NCI-H2081 treated with DMSO at 0.1 percent for 48 hours (cell line): ENCODE data around the gene PIK3C2G.

Source experiments
- DNase-seq: peaks from one replicate; lab custom pipeline; 2025; lab: John Stamatoyannopoulos, UW

The PIK3C2G gene

DNA sequence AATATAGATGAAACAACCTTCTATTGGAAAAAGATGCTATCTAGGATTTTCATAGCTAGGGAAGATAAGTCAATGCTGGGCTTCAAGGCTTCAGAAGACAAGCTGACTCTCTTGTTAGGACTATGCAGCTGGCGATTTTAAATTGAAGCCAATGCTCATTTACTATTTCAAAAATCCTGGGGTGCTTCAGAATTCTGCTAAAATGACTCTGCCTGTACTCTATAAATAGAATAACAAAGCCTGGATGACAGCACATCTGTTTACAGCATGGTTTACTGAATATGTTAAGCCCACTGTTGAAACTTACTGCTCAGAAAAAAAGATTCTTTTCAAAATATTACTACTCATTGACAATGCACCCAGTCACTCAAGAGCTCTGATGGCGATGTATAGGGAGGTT lies 155.1 kb downstream of the PIK3C2G start:
- no peak for DNase-seq

DNA sequence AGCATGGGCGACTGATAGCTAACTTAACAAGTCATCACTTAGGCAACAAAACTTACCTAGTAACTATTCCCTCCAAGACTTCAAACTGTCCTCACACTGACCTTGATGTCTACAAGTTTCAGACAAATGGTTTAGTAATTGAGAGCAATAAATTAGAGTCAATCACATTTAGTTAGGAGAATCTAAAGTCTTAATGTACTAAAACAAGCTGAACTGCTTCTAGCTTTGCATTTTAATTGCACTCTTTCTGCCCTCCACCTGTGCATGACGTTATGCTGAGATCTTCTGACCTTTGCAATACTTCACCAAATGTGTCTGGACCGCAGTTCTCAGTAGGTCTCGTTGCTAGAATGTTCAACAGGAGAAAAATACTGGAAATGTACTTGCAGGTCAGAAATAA lies 158.0 kb downstream of the PIK3C2G start:
- no peak for DNase-seq

DNA sequence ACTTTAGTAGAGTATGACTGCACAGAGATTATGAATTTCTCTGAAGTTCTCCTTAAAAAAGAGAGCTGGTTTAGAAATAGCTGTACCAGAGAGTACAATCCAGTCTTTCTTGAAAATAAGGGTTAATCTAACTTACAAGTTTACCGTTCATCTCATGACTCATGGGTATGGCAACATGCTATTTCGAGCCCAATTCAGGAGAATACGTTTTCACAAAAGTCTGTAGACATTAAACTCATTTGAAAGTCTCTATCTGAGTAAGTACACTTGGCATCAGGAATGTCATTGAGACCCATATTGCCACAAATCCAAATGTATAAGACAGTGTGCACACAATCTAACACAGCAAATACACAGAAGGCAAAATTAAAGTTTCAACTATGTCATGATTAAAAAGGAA lies 160.5 kb downstream of the PIK3C2G start:
- no peak for DNase-seq

DNA sequence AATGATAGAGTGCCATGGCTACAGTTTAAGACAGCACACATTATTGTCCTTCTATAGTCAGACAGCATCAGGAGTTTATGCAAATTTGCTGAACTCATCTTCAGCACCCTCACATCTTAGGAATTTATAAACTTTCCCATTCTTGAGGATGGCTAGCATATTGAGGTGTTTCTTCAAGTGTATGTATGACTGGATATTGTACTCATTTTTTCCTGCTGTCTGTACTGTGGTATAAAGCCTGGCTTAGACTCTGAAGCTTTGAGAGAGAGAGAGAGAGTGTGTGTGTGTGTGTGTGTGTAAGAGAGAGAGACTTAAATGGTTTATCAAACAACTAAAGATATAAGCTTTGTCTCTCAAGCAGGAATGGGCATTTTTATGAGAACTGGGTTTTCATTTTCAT lies 161.6 kb downstream of the PIK3C2G start:
- DNase-seq = no peak

DNA sequence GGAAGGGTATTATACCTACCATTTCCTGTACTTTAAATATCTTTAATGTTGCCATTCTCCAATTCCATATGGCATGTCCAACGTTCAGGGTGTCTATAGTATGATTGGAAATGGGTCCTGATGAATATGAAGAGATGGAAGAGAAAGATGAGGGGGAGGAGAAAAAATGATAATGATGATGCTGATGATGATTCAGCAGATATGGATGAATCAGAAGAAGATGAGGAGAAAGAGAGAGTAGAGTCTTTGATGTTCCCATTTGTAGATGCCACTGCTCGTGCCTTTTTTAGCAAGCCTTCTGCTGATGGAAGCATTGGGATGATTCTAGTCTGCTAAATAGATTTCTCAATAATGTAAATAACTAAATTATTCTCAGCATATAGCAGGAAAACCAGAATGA lies 163.5 kb downstream of the PIK3C2G start:
- DNase-seq = no peak

DNA sequence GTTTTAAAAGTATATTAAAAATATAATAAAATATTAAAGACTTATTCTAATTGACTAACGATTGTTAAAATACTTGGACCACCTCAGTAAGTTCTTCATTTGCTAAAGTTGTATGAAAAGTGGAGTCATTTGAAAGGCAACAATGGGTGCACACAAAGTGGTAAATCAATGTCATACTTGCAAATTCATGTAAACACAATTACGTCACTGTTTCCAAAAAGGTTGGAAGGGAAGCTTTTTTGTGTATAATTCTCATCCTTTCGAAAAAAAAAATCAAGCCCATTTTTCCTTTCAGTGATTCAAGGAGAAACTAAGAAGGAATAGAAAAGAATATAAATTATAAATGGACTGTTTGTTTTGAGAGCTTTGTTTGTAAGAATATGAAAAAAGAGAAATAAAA lies 166.2 kb downstream of the PIK3C2G start:
- no peak for DNase-seq

DNA sequence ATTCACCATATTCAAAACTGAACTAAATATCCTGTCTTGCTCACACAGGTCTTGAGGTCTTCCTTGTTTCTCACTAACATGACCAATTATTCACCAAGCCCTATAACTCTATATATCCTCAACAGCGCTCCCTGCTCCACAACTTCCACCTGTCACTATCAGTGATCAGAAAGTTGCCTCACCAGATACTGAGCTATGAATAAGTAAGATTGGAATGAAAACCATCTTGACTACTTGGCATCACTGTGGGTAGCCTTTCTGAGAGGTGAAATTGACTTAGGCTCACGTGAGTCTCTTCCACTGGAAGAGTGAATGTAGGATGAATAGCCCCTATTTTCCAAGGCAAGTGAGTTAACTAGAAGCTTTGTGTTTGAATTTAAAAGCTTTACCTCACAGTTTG lies 167.1 kb downstream of the PIK3C2G start:
- DNase-seq = no peak

DNA sequence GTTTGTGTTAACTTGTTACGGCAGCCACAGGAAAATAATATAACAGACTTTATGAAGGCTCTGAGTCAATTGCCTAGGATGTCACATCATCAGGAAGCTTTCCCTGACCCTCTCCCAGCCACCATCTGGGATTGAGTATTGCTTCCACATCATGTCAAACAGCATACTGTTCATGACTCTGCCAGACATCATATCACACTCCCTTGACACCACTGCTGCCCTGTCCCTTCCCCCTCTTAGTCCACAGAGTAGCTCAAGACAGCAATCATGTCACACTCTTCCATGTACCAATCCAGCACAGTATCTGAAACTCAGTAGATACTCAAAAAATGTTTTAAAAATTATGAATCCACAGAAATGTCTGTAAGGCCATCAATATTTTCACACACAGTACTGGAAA lies 168.0 kb downstream of the PIK3C2G start:
- DNase-seq = no peak

DNA sequence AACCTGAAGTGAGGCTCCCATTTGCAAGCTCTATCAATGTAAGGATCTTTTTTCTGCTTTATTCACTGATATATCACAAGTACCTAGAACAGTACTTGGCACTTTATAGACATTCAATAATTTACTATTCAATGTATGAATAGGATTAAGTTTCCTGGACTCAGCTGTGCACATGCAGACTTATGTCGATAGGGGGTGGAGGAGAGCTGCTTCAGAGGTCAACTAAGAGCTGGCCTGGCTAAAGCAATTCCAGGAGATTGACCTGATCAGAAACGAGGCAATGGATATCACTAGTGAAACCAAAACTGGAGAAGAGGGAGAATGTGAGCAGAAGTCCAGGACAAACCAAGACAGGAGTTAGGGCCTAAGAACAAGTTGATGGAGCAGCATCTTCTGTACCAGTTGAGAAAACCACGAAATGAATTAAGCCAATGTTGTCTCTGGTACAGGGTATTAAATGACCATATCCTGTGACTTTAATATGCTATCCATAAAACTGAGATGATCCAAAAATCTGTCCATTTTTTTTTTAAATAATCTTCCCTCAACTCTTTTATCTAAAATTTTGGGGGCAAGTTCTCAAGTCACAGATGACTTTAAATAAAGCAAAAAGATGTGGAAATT lies 169.2 kb downstream of the PIK3C2G start:
- DNase-seq = peak; percentile 21

DNA sequence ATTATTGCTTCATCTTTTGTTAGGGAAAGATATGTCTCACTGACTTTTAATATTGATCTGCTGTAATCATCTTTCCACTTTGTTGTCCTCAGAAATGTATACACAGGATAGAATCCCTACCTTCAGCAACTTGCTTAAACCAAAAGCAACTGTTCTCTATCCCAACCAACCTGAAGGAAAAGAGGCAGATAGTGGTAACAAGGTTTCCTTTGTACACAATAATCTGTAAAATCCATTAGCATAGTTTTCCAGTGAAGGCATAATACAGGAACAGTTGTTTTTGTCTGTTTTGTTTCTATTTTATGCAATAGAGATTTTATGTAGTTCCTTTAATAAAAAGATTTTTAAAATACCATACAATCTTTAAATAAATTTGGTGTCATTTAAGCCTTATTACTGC lies 170.5 kb downstream of the PIK3C2G start:
- DNase-seq = no peak

DNA sequence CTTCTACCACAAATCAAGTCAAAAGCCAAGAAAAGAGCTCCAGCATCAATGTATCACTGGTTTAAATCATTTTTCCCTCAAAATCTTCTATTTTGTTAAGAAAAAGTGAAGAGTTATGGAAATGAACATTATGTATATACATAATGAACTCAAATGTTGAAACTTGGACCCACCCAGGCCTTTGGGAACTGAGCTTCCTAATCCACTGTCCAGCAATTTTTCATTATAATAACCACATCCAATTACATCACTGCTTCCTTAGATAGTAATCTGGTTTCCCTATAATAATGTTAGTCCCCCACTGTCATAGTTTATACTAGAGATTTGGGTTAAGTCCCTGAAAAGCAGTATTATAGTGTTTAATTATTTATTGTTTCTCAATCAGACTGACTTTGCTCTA lies 170.9 kb downstream of the PIK3C2G start:
- no peak for DNase-seq

DNA sequence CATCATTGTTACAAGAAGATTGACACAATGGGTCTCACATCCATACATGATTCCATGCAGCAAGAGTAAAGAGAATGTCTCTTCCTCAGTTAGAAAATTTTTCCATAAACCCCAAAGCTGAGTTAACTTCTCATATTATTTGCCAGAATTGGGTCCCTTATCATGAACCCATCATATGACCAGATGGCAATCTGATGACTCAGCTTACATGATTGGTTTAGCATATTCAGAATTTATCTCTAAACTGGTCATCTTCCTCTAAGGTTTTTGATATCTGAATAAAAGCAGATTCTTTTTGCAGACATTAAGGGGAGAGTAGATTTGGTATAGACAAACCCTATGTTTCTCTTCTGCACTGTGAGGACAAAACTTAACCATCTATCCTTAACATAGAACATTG lies 174.9 kb downstream of the PIK3C2G start:
- no peak for DNase-seq

DNA sequence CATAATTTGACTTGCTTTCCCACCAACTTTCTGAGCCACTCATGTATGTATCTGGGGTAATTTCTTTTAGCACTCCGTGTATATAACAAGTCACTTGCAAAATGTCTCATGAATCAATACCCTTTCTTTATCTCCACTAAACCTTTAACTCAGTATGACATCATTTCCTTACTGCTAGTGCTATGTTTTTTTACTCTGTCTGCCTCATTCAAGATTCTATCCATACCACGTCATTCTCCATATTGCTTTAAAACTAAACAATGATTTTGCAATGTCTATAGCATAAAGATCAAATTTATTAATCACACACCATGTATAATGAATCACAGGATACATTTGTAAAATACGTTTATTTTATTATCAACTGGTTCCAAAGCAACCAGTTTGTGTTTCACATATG lies 178.2 kb downstream of the PIK3C2G start:
- no peak for DNase-seq

DNA sequence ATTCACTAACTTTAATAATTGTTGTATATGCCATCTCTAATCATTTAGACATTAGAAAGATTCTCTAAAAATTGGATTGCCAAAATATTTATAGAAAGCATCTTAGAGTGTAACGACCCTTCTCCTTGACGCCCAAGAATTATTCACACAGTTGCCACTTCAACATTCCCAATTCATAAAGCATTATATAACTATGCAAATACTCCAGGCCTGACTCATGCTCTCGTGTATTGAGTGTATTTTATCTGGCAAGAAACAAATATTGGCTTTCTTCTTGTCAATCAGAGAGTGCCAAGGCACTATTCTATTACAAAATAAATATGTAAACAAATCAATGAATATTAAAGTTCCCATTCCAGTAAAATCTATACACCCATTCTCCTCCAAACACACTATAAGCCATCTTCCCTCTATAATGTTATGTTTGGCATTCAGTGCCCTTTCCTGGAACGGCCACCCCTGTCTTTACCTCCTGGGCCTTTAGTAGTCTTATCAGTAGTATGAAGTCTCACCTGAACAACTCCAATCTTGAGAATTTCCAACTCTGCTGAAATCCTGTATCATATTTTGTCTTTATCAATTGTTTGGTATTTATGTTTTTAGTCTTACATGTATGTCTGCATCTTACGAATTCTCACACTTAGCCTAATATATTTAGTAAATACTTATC lies 182.6 kb downstream of the PIK3C2G start:
- DNase-seq = no peak

DNA sequence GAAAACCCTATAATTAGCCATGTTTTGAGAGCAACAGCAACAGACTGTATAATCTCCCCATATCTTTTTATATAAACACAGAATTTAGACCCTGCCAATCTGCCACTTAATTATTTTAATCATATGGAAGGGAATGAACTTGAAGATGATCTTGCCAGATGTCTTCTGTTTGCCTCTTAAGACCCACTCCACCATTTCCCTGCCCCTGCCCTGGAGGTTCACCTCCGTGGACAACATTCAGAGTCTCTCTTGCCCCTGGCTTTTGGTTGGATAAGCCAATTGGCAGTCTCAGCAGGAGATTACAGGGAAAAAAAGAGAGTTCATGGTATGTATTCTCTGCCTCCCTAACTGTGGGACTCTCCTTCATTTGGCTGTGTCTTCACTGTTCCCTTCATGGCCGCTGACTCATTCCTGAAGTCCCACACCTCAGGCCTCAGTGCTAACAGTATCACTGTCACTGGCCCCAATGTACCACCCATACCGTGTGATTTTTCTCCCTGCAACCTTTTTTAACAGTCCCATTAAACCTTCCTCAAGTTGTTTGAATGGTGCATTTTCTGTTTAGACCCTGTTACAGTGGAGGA lies 184.8 kb downstream of the PIK3C2G start:
- DNase-seq = no peak

DNA sequence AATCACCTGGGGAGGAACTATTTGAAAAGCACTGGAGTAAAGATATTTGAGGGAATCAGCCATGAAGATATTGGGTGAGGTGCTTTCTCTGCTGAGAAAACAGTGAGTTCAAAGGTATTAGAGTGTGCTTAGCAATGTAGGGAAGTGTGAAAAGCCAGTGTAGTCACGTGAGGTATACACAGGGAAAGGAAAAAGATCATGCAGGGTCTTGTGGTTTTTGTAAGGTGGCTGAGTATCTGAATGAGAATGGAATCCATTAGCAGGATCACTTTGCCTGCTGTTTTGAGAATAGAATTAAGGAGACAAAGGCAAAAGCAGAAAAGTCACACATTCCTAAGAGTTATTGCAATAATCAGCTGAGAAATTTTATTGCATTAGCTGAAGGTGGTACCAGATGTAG lies 193.0 kb downstream of the PIK3C2G start:
- no peak for DNase-seq

DNA sequence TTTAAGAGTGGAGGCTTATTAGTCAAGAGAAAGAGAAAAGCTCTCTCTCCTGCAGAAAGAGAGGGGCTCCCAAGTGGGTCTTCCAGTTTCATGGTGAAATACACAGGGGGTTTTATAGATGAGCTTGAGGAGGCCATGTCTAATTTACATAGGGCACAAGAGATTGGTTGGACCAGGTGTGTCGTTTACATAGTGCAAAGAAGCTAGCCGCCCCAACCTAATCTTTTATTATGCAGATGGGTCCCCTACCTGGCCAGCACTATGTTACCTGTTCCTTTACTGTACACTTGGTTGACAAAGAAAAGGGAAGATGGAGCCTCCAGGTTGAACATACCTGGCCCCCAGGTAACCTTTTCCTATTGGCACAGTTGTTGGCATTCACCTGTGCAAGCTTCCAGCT lies 195.0 kb downstream of the PIK3C2G start:
- DNase-seq = no peak

DNA sequence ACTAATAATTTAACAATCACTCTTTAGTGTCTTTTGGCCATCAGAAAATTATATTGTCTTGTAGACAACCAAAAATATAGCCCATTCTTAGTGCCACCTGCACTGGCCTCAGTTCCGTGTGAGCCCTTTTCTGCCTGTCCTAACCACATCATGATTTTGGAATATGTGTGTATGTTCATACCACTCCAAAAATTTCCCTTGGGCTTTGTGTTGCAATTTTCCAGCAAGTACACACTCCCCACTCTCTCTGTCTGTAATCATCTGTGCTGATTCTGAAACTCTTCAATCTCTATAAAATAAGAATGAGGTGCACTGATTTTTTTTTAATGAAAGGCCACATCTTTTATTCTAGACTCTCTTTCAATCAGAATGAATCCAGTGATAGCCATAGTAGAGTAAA lies 196.0 kb downstream of the PIK3C2G start:
- no peak for DNase-seq

DNA sequence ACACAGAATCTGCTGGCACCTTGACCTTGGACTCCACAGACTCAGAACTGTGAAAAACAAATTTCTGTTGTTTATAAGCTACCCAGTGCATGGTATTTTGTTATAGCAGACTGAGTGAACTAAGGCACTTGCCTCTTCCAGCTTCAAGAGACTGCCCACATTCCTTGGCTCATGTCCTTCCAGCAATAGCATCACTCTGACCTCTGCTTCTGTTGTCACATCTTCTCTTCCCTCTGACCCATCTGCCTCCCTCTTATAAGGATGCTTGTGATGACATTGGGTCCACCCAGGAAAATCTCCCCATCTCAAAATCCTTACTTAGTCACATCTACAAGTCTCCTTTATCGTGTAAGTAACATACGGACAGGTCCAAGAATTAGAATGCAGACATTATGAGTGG lies 200.4 kb downstream of the PIK3C2G start:
- no peak for DNase-seq

DNA sequence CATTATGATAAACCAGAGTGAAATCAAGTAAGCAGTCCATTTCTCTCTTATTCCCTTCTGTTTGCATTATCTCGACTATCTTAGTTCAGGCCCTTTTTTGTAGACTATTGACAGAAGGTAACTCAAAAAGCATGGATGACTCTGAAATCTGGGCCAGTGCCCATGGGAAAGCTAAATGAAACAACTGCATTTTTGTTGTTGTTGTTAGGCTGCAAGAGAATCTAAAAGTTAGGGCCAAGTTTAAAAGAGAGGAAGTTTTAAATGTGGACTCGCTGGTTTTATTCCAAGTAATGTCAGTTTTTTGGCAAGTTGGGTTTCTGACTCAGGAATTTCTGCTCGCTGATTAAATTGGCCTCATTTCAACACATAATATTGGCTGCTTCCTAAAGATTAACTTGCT lies 201.1 kb downstream of the PIK3C2G start:
- no peak for DNase-seq

DNA sequence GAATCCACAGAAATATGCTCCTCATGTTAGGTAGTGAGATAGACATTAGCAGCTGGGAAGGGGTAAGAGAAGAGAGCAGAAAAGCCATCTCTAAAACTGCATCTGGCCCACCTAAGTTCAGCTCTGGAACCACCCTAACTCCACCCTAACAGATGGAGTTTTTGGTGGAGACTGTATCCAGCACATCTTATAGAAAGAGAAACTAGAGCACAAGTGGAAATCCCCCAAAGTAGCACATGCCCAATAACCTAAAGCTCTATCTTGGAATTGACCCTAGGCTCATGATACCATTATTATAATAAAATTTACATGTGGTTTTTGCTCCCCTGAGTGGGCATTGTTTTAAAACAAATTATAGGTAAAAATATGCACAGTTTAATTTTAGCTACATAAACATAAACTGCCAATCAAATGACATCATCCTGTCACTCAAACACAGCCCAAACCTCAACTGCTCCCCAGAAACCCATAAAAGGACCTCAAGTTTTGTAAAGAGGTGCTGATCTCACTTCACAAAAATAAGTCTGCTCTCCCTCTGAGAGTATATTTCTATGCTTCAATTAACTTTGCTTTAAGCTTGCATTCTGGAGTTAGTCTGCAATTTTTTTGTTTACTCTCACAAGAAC lies 206.4 kb downstream of the PIK3C2G start:
- DNase-seq = no peak

DNA sequence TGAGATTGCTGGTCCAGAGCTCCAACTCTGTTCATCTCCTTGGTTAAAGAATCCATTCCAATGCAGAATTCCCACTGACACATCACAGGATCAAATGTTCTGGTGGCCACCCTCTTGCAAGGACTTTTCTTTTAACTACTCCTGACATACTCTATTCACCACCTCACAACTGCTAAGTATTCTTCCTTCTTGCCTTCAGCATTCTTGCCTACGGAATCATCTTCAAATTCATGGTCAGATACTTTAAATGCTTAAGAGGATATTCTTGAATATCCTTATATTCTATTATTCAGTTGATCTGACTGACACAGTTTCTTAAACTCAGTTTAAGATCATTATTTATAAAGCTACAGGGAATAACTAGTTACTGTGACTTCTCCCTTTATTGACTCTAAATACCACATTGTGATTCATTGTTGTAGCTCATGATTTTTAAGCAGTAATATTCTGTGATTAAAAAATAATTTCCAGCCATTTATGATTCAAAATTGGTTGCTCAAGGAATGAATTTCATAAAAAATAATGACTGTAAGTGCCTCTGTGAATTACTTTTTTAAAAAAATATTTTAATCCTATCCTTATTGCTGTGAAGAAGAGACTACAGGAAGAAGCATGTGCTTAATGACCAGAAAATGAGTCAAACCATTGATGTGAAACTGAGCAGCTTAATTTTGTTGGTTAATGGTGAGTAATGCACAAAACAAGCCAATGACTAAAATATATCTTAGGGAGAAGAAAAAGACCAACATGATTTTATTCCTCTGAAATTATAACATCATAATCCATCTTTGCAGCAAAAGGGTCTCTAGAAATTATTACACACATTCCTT lies 207.1 kb downstream of the PIK3C2G start:
- no peak for DNase-seq

DNA sequence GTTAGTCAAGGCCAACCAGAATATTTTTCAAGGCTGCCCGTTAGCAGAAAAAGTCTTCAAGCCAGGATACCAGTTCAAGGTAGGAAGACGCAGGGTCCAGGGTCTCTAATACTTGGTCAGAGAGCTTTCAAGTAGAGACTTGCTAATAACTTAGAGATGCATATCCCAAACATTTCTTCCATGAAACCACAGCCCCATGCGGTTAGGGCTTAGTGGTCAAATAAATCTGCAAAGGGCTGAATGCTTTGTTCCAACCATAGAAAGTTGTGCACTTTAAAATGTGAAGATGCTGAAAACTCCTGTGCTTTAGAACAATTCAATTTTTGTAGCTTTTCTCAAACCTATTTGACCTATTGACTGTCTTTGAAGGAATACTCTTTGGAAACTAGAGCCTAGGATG lies 208.9 kb downstream of the PIK3C2G start:
- DNase-seq = no peak
